Measurements from ENCODE around the gene TRAPPC11.

DNA sequence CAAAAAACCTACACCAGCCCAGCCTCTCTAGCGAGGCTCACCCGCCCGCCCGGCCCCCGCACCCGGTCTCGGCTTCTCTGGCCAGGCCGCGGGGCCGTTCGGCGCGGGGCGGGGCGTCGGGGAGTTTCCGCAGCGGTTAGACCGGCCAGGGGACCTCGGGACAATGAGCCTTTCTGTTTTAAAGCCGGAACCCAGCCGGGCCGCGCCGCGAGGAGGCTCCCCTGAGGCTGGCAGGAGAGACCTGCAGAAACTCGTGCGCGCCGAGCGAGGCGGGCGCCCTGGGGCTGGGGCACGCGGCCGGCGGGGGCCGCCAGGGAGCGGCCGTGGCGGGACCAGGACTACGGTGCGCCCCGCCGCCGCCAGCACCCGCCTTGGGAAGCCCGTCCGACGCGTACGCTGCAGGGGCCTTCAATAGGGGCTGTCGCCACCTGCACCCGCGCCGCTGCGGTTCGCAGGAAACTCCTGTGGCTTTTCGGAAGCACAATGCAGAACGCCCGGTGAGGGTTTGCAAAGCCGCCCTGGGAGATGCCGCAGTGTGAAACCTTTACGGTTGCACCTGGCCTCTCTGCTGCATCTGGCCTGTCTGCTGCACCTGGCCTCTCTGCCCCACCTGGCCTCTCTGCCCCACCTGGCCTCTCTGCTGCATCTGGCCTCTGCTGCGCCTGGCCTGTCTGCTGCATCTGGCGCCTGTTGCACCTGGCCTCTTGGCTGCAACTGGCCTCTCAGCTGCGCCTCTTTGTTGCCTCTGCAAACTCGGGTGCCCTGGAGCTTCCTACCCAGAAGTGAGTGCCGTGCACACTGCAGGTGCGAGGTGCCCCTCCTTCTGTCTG lies 63.9 kb downstream of the TRAPPC11 start:
- no peak for TF ChIP-seq POLR2A (IDR thresholded peaks at IDR 0.05)
- TF ChIP-seq, protein P1, sequence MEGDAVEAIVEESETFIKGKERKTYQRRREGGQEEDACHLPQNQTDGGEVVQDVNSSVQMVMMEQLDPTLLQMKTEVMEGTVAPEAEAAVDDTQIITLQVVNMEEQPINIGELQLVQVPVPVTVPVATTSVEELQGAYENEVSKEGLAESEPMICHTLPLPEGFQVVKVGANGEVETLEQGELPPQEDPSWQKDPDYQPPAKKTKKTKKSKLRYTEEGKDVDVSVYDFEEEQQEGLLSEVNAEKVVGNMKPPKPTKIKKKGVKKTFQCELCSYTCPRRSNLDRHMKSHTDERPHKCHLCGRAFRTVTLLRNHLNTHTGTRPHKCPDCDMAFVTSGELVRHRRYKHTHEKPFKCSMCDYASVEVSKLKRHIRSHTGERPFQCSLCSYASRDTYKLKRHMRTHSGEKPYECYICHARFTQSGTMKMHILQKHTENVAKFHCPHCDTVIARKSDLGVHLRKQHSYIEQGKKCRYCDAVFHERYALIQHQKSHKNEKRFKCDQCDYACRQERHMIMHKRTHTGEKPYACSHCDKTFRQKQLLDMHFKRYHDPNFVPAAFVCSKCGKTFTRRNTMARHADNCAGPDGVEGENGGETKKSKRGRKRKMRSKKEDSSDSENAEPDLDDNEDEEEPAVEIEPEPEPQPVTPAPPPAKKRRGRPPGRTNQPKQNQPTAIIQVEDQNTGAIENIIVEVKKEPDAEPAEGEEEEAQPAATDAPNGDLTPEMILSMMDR (IDR thresholded peaks at IDR 0.05) = peak in 2 of 5 experiments; percentile 18 to 21
